ENCODE data around the gene PODXL2.

- TF ChIP-seq, protein P1, sequence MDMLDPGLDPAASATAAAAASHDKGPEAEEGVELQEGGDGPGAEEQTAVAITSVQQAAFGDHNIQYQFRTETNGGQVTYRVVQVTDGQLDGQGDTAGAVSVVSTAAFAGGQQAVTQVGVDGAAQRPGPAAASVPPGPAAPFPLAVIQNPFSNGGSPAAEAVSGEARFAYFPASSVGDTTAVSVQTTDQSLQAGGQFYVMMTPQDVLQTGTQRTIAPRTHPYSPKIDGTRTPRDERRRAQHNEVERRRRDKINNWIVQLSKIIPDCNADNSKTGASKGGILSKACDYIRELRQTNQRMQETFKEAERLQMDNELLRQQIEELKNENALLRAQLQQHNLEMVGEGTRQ (IDR thresholded peaks at IDR 0.05; ENCODE audit: low read length) = no peak
- TF ChIP-seq, protein P2, sequence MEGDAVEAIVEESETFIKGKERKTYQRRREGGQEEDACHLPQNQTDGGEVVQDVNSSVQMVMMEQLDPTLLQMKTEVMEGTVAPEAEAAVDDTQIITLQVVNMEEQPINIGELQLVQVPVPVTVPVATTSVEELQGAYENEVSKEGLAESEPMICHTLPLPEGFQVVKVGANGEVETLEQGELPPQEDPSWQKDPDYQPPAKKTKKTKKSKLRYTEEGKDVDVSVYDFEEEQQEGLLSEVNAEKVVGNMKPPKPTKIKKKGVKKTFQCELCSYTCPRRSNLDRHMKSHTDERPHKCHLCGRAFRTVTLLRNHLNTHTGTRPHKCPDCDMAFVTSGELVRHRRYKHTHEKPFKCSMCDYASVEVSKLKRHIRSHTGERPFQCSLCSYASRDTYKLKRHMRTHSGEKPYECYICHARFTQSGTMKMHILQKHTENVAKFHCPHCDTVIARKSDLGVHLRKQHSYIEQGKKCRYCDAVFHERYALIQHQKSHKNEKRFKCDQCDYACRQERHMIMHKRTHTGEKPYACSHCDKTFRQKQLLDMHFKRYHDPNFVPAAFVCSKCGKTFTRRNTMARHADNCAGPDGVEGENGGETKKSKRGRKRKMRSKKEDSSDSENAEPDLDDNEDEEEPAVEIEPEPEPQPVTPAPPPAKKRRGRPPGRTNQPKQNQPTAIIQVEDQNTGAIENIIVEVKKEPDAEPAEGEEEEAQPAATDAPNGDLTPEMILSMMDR (IDR thresholded peaks at IDR 0.05; ENCODE audit: control extremely low read depth in 1 of 3, insufficient read depth in 1 of 3, low read depth in 1 of 3, low read length in 3 of 3) = no peak
- no peak for TF ChIP-seq POU5F1 (IDR thresholded peaks at IDR 0.05; ENCODE audit: low read depth, low read length)
- TF ChIP-seq, protein P3, sequence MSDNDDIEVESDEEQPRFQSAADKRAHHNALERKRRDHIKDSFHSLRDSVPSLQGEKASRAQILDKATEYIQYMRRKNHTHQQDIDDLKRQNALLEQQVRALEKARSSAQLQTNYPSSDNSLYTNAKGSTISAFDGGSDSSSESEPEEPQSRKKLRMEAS (IDR thresholded peaks at IDR 0.05) = no peak
- no peak for TF ChIP-seq MAFK (IDR thresholded peaks at IDR 0.05; ENCODE audit: low read depth, low read length)
- no peak for TF ChIP-seq POLR2A (IDR thresholded peaks at IDR 0.05; ENCODE audit: control extremely low read depth in 1 of 2, low read depth in 2 of 2, low read length in 2 of 2)
- no peak for TF ChIP-seq CHD1 (IDR thresholded peaks at IDR 0.05; ENCODE audit: low read depth, low read length)
- no peak for TF ChIP-seq HDAC6 (IDR thresholded peaks at IDR 0.05; ENCODE audit: low read depth, low read length)
- no peak for TF ChIP-seq EP300 (IDR thresholded peaks at IDR 0.05; ENCODE audit: borderline replicate concordance in 1 of 2, low read depth in 2 of 2, low read length in 2 of 2)
- no peak for TF ChIP-seq TBP (IDR thresholded peaks at IDR 0.05; ENCODE audit: low read depth, low read length)
- TF ChIP-seq TAF1 (IDR thresholded peaks at IDR 0.05; ENCODE audit: low read depth, low read length) = no peak
These were observed 44.3 kb upstream of the PODXL2 start for GRCh38 chr3:127584734-127585133.

Data from H1 (cell line).